ENCODE data around the gene PARD3B. TPM values are rescaled to one million over a fixed set of nuclear protein-coding genes. Genes with fewer than 3 reads are reported as not detected.

PARD3B gene
- total RNA-seq, 1 experiment from 2014 or later, result 3.9 TPM

DNA sequence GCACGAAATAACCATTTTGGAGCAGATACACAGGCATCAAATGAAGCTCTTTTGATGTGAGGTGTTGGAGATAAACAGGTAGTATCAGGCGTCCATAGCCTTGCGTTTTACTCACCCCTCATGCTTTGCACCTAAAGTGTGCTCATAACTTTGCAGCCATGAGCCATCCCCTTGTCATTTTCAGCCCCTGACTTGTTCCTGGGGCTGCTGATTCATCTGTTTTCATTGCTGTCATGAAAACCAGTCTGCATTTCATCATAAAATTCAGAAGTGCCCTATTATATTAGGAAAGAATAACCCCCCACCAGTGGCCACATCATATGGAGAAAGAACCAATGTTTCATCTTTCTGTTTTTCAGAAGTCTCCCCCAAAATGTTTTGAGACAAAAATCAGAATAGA is 807.3 kb downstream of the PARD3B start:
- Histone ChIP-seq H2AFZ (ENCODE audit: low read length) (no peak overlapping the region), H3K27me3 (ENCODE audit: low read length) (no peaks in the 10 kb centered on the region), H3K9me3 (ENCODE audit: low read length) (no peaks in the 10 kb centered on the region), H3K9me2 (replicated peaks; ENCODE audit: low read length) (no peaks in the 10 kb centered on the region), H3K79me2 (ENCODE audit: low read length) (no peaks in the 10 kb centered on the region), H3K4me2 (ENCODE audit: low read length) (no peak overlapping the region; the same call in 1 of the 2 replicates), H3K9ac (ENCODE audit: low read length) (no peak overlapping the region), H3F3A (ENCODE audit: low read length, unreplicated experiment) (no peaks in the 10 kb centered on the region), H3K27ac (ENCODE audit: low read length) (no peak overlapping the region), H3K36me3 (ENCODE audit: low read depth, low read length) (no peaks in the 10 kb centered on the region), H3K4me3 (ENCODE audit: low read length) (no peak overlapping the region), H3K4me1 (ENCODE audit: insufficient read depth, low read length) (peaks cover 9% of the 10 kb centered on the region; the same call in 1 of the 2 replicates), H4K20me1 (ENCODE audit: low read length) (no peaks in the 10 kb centered on the region)
- peak; percentile 71 for ATAC-seq
- BruUV-seq (replicated peaks), result no TSS peak
- intact Hi-C loops (cut with micrococcal nuclease), result no loop called here
- DNase-seq, result peak; percentile 58
- ChIA-PET CTCF (no interaction called here), POLR2A (ENCODE audit: unreplicated experiment) (no interaction called here)
- no peak for TF ChIP-seq EZH2phosphoT487 (IDR thresholded peaks at IDR 0.05; ENCODE audit: borderline replicate concordance, low read length)
- no peak for TF ChIP-seq EZH2 (IDR thresholded peaks at IDR 0.05; ENCODE audit: low read length, unreplicated experiment)
- TF ChIP-seq, protein P1, sequence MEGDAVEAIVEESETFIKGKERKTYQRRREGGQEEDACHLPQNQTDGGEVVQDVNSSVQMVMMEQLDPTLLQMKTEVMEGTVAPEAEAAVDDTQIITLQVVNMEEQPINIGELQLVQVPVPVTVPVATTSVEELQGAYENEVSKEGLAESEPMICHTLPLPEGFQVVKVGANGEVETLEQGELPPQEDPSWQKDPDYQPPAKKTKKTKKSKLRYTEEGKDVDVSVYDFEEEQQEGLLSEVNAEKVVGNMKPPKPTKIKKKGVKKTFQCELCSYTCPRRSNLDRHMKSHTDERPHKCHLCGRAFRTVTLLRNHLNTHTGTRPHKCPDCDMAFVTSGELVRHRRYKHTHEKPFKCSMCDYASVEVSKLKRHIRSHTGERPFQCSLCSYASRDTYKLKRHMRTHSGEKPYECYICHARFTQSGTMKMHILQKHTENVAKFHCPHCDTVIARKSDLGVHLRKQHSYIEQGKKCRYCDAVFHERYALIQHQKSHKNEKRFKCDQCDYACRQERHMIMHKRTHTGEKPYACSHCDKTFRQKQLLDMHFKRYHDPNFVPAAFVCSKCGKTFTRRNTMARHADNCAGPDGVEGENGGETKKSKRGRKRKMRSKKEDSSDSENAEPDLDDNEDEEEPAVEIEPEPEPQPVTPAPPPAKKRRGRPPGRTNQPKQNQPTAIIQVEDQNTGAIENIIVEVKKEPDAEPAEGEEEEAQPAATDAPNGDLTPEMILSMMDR (conservative IDR thresholded peaks at IDR 0.05; ENCODE audit: low read depth, low read length), result no peak

DNA sequence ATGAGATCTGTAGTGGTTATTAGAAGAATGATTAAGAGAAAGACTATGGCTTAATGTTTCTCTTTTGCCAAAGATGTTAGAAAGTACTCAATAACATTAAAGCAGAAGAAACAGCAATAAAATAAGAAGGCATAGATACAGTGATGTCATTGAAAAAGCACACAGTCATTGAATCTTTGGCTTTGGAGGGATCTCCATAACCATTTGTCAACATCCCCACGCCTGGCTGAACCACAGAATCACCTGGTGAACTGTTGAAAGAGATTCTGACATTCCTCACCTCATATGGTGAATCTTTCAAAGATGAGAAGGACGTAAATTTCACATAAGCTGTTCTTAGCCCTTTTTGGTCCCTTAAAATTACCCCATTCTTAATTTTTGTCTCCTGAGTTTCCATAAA is 812.5 kb downstream of the PARD3B start:
- H3K27me3 ChIP-seq (ENCODE audit: low read length), result no peaks in the 10 kb centered on the region
- no TSS peak for BruUV-seq (replicated peaks)
- H3F3A ChIP-seq (ENCODE audit: low read length, unreplicated experiment), result no peaks in the 10 kb centered on the region
- H3K9me2 ChIP-seq (replicated peaks; ENCODE audit: low read length), result no peaks in the 10 kb centered on the region
- H4K20me1 ChIP-seq (ENCODE audit: low read length), result no peaks in the 10 kb centered on the region
- no peaks in the 10 kb centered on the region for H3K9me3 ChIP-seq (ENCODE audit: low read length)
- ATAC-seq (no peak), DNase-seq (no peak)
- intact Hi-C loops (cut with micrococcal nuclease), result no loop called here
- no peak overlapping the region for H3K9ac ChIP-seq (ENCODE audit: low read length)
- H2AFZ ChIP-seq (ENCODE audit: low read length), result no peak overlapping the region
- TF ChIP-seq, protein P1 (conservative IDR thresholded peaks at IDR 0.05; ENCODE audit: low read depth, low read length), result no peak
- no peak for TF ChIP-seq EZH2 (IDR thresholded peaks at IDR 0.05; ENCODE audit: low read length, unreplicated experiment)
- TF ChIP-seq EZH2phosphoT487 (IDR thresholded peaks at IDR 0.05; ENCODE audit: borderline replicate concordance, low read length), result no peak
- H3K27ac ChIP-seq (ENCODE audit: low read length), result no peak overlapping the region
- no peaks in the 10 kb centered on the region for H3K79me2 ChIP-seq (ENCODE audit: low read length)
- no peaks in the 10 kb centered on the region for H3K36me3 ChIP-seq (ENCODE audit: low read depth, low read length)
- POLR2A ChIA-PET (ENCODE audit: unreplicated experiment), result no interaction called here
- H3K4me3 ChIP-seq (ENCODE audit: low read length), result no peak overlapping the region
- peaks cover 20% of the 10 kb centered on the region for H3K4me1 ChIP-seq (ENCODE audit: insufficient read depth, low read length)
- CTCF ChIA-PET, result no interaction called here
- H3K4me2 ChIP-seq (ENCODE audit: low read length), result no peak overlapping the region

DNA sequence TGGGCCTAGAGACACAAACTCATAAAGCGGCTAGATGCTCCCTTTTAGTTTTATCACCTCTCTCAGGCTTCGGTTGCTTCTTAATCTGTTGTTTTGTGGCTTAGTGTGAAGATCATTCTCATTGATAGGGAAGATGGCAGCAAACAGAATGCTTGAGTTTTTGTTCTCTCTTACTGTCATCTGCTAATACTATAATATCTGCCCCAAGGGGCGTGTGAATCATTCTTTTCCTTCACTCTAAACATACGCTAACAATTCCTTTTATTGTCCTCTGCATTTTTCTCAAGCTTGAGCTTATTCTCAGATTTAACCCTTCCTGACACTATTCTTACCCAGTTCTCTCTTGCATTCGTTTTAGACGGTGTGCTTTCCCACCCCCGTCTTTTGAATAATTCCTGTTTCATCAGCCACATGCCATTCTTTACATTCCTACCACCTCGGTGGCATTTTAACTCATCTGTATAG is 813.1 kb downstream of the PARD3B start:
- DNase-seq, result no peak
- no peaks in the 10 kb centered on the region for H3K36me3 ChIP-seq (ENCODE audit: low read depth, low read length)
- H3K27me3 ChIP-seq (ENCODE audit: low read length), result no peaks in the 10 kb centered on the region
- no peaks in the 10 kb centered on the region for H3K9me2 ChIP-seq (replicated peaks; ENCODE audit: low read length)
- H3F3A ChIP-seq (ENCODE audit: low read length, unreplicated experiment), result no peaks in the 10 kb centered on the region
- POLR2A ChIA-PET (ENCODE audit: unreplicated experiment), result no interaction called here
- H3K4me2 ChIP-seq (ENCODE audit: low read length), result no peak overlapping the region
- no peak overlapping the region for H3K4me3 ChIP-seq (ENCODE audit: low read length)
- BruUV-seq (replicated peaks), result no TSS peak
- CTCF ChIA-PET, result no interaction called here
- H3K27ac ChIP-seq (ENCODE audit: low read length), result no peak overlapping the region
- intact Hi-C loops (cut with micrococcal nuclease), result no loop called here
- no peaks in the 10 kb centered on the region for H3K9me3 ChIP-seq (ENCODE audit: low read length)
- H3K79me2 ChIP-seq (ENCODE audit: low read length), result no peaks in the 10 kb centered on the region
- H3K4me1 ChIP-seq (ENCODE audit: insufficient read depth, low read length), result peaks cover 17% of the 10 kb centered on the region
- no peak; the same call in 1 of the 2 replicates for ATAC-seq
- TF ChIP-seq EZH2 (IDR thresholded peaks at IDR 0.05; ENCODE audit: low read length, unreplicated experiment) (no peak), EZH2phosphoT487 (IDR thresholded peaks at IDR 0.05; ENCODE audit: borderline replicate concordance, low read length) (no peak)
- TF ChIP-seq, protein P1 (conservative IDR thresholded peaks at IDR 0.05; ENCODE audit: low read depth, low read length), result no peak
- no peak overlapping the region for H2AFZ ChIP-seq (ENCODE audit: low read length)
- no peak overlapping the region for H3K9ac ChIP-seq (ENCODE audit: low read length)
- no peaks in the 10 kb centered on the region for H4K20me1 ChIP-seq (ENCODE audit: low read length)

All from PC-3 (cell line).